SU-DHL-6 (cell line): Measurements from ENCODE around the gene DMBX1.

Source experiments
- EZH2phosphoT487 ChIP-seq: fragments of 200-600 bp; sonication (generic), shearing (Covaris generic); conservative IDR thresholded peaks from 2 replicates; pipeline ENCODE4 v1.6.1; 2018; ENCODE audit warnings: mild to moderate bottlenecking, antibody characterized with exemption, low read length, moderate library complexity, mixed read lengths
- TF ChIP-seq, protein P1 (sequence below): fragments of 200-600 bp; sonication (generic); IDR thresholded peaks from one replicate; pipeline ENCODE4 v1.5.1; 2017; ENCODE audit warnings: antibody characterized with exemption, mild to moderate bottlenecking, low read length, moderate library complexity; ENCODE audit not compliant: insufficient read depth, poor library complexity, severe bottlenecking

DNA sequence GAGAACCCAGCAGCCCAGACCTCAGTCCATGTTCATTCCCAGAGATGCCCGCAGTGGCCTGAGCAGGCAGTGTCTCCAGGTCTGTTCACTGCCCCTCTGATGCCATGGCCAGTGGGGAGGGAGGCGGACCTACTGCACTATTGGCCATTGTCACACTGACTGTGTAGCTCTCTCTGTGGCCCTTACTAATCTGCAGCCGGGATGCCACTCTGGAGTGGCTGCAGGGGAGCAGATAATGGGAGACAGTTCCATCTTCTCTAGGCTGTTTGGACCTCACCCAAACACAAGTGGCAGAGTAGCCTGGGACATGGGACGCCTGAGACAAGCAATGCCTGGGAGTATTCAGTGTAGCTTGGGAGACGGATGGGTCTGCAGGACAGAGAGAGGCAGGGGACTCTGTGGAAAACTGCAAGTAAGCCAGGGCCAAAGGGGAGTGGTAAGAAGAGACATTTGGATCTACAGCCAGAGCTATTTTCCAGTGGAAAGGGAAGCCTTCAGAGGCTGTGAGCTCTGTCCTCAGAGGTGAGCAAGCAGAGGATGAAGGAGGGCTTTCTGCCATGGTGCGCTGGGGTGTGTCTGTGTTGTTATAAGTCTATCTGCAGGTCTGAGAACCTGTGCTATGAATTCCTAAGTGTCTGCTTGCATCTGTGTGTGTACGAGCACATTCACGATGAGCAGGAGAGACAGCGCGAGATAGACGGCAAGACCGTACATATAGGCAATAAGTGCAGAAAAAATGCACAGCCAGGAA lies 26.7 kb downstream of the DMBX1 start:
- TF ChIP-seq, protein P1, sequence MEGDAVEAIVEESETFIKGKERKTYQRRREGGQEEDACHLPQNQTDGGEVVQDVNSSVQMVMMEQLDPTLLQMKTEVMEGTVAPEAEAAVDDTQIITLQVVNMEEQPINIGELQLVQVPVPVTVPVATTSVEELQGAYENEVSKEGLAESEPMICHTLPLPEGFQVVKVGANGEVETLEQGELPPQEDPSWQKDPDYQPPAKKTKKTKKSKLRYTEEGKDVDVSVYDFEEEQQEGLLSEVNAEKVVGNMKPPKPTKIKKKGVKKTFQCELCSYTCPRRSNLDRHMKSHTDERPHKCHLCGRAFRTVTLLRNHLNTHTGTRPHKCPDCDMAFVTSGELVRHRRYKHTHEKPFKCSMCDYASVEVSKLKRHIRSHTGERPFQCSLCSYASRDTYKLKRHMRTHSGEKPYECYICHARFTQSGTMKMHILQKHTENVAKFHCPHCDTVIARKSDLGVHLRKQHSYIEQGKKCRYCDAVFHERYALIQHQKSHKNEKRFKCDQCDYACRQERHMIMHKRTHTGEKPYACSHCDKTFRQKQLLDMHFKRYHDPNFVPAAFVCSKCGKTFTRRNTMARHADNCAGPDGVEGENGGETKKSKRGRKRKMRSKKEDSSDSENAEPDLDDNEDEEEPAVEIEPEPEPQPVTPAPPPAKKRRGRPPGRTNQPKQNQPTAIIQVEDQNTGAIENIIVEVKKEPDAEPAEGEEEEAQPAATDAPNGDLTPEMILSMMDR: no peak
- no peak for TF ChIP-seq EZH2phosphoT487
